KMS-11 (cell line): ENCODE data around the gene ACVR1B.

Experiments used
- H2AFZ ChIP-seq: fragments of 200-600 bp; sonication (generic); 2 replicates; pipeline ENCODE4 v1.6.1; 2016; ENCODE audit warnings: antibody characterized with exemption, mixed run types, low read depth
- H3K27ac ChIP-seq: fragments of 200-600 bp; sonication (generic); 2 replicates; pipeline ENCODE4 v1.6.1; 2016; ENCODE audit warnings: mild to moderate bottlenecking, mixed run types
- H3K27me3 ChIP-seq: fragments of 200-600 bp; sonication (generic); 2 replicates; pipeline ENCODE4 v1.6.1; 2017; ENCODE audit warnings: mild to moderate bottlenecking, low read depth, mixed run types, moderate library complexity; ENCODE audit not compliant: insufficient read depth
- H3K36me3 ChIP-seq: fragments of 200-600 bp; sonication (generic); 2 replicates; pipeline ENCODE4 v1.6.1; 2017; ENCODE audit warnings: mild to moderate bottlenecking, mixed run types; ENCODE audit not compliant: insufficient read depth
- H3K4me1 ChIP-seq: fragments of 200-600 bp; sonication (generic); 2 replicates; pipeline ENCODE4 v1.6.1; 2016; ENCODE audit warnings: mild to moderate bottlenecking, low read depth, mixed run types; ENCODE audit not compliant: poor library complexity, severe bottlenecking
- H3K4me2 ChIP-seq: fragments of 200-600 bp; sonication (generic); 2 replicates; pipeline ENCODE4 v1.7.0; 2016; ENCODE audit warnings: mild to moderate bottlenecking, mixed run types
- H3K4me3 ChIP-seq: fragments of 200-600 bp; sonication (generic); IDR thresholded peaks from 2 replicates; pipeline ENCODE4 v1.6.1; 2017; ENCODE audit warnings: low read depth, low read length, mixed read lengths; ENCODE audit not compliant: insufficient read depth
- H3K79me2 ChIP-seq: fragments of 200-600 bp; sonication (generic); 2 replicates; pipeline ENCODE4 v1.6.1; 2016; ENCODE audit warnings: low read depth, mixed run types; ENCODE audit not compliant: insufficient read depth
- H3K9ac ChIP-seq: fragments of 200-600 bp; sonication (generic); 2 replicates; pipeline ENCODE4 v1.6.1; 2016; ENCODE audit warnings: mild to moderate bottlenecking, mixed run types
- H4K20me1 ChIP-seq: fragments of 200-600 bp; sonication (generic); 2 replicates; pipeline ENCODE4 v1.6.1; 2016; ENCODE audit warnings: mild to moderate bottlenecking, mixed run types; ENCODE audit not compliant: insufficient read depth
- CTCF ChIP-seq: fragments of 200-600 bp; sonication (generic); conservative IDR thresholded peaks from 2 replicates; pipeline ENCODE4 v1.6.1; 2017; ENCODE audit warnings: low read depth, mild to moderate bottlenecking, antibody characterized with exemption, low read length, moderate library complexity, mixed read lengths

The ACVR1B gene

GRCh38 chr12:52035190-52035589 lies 83.7 kb downstream of the ACVR1B start:
- H3K4me1 ChIP-seq, result peaks cover 35% of the 10 kb centered on the region
- H2AFZ ChIP-seq, result no peak overlapping the region
- H3K27ac ChIP-seq, result no peak overlapping the region
- no peaks in the 10 kb centered on the region for H3K79me2 ChIP-seq
- H4K20me1 ChIP-seq, result no peaks in the 10 kb centered on the region
- H3K4me3 ChIP-seq, result no peak overlapping the region
- H3K4me2 ChIP-seq, result no peak overlapping the region
- TF ChIP-seq CTCF, result no peak
- no peak overlapping the region for H3K9ac ChIP-seq
- no peaks in the 10 kb centered on the region for H3K36me3 ChIP-seq
- H3K27me3 ChIP-seq, result no peaks in the 10 kb centered on the region

GRCh38 chr12:52035926-52036325 lies 84.4 kb downstream of the ACVR1B start:
- Histone ChIP-seq H3K4me1 (peaks cover 35% of the 10 kb centered on the region), H3K4me3 (no peak overlapping the region), H2AFZ (no peak overlapping the region), H3K79me2 (no peaks in the 10 kb centered on the region), H3K27me3 (no peaks in the 10 kb centered on the region), H3K9ac (no peak overlapping the region), H3K36me3 (no peaks in the 10 kb centered on the region), H4K20me1 (no peaks in the 10 kb centered on the region), H3K4me2 (no peak overlapping the region), H3K27ac (no peak overlapping the region)
- TF ChIP-seq CTCF, result no peak

- Histone ChIP-seq H3K79me2 (no peaks in the 10 kb centered on the region), H3K27ac (0 out of 2 replicates have a peak overlapping the region, but pooled peaks have one; percentile 2), H3K4me2 (peak overlapping the region; percentile 74), H3K4me1 (peaks cover 35% of the 10 kb centered on the region), H4K20me1 (no peaks in the 10 kb centered on the region), H3K4me3 (no peak overlapping the region), H2AFZ (peak overlapping the region; percentile 68), H3K36me3 (no peaks in the 10 kb centered on the region), H3K9ac (peak overlapping the region; percentile 0; the same call in 1 of the 2 replicates), H3K27me3 (no peaks in the 10 kb centered on the region)
- TF ChIP-seq CTCF, result no peak
Observed at GRCh38 chr12:52036587-52037171, 85.2 kb downstream of the ACVR1B start.

GRCh38 chr12:52037248-52037861 lies 85.9 kb downstream of the ACVR1B start:
- H3K4me1 ChIP-seq, result peaks cover 31% of the 10 kb centered on the region
- peak overlapping the region; percentile 87 for H2AFZ ChIP-seq
- H3K4me2 ChIP-seq, result peak overlapping the region; percentile 78
- H3K79me2 ChIP-seq, result no peaks in the 10 kb centered on the region
- no peaks in the 10 kb centered on the region for H4K20me1 ChIP-seq
- TF ChIP-seq CTCF, result no peak
- peak overlapping the region; percentile 83 for H3K9ac ChIP-seq
- no peak overlapping the region for H3K4me3 ChIP-seq
- peak overlapping the region; percentile 34; the same call in 1 of the 2 replicates for H3K27ac ChIP-seq
- H3K27me3 ChIP-seq, result no peaks in the 10 kb centered on the region
- no peaks in the 10 kb centered on the region for H3K36me3 ChIP-seq
